Measurements from ENCODE around the gene ANGPTL1. TPM values are rescaled to one million over a fixed set of nuclear protein-coding genes. Genes with fewer than 3 reads are reported as not detected.

ANGPTL1 gene
- total RNA-seq (4.1 and 7.2 TPM in 2 replicates), polyA plus RNA-seq (1.5 and 4.2 TPM in 2 replicates), polyA minus RNA-seq (ENCODE audit: low replicate concordance) (1.9 TPM in 1 of 2 replicates, not detected in the other)
- 0.50 and 2.1 TPM in 2 replicates for polyA plus RNA-seq (2012)

- Histone ChIP-seq H3K36me3 (ENCODE audit: control insufficient read depth, insufficient read depth, low read length) (no peaks in the 10 kb centered on the region), H3K9ac (ENCODE audit: insufficient read depth, low read length) (no peak within 1 kb of the TSS), H3K4me3 (replicated peaks in 1 of 4; ENCODE audit: control extremely low read depth in 1 of 4, insufficient read depth in 1 of 4, low read depth in 3 of 4, low read length in 4 of 4) (peak within 1 kb of the TSS in 2 of 4 experiments; percentile 11 to 24), H3K4me2 (ENCODE audit: extremely low read depth, insufficient read depth, low read length) (peak within 1 kb of the TSS; percentile 30), H3K27me3 (ENCODE audit: control insufficient read depth, insufficient read depth, low read length) (no peaks in the 10 kb centered on the region), H3K79me2 (ENCODE audit: control insufficient read depth, insufficient read depth, low read length) (no peaks in the 10 kb centered on the region), H4K20me1 (ENCODE audit: control insufficient read depth, extremely low read depth, insufficient read depth, low read length) (no peaks in the 10 kb centered on the region), H3K4me1 (ENCODE audit: control insufficient read depth, extremely low read depth, insufficient read depth, low read length) (peaks cover 8% of the 10 kb centered on the region), H2AFZ (ENCODE audit: low read length) (no peak within 1 kb of the TSS), H3K27ac (ENCODE audit: insufficient read depth, low read length) (no peak within 1 kb of the TSS), H3K9me3 (ENCODE audit: control insufficient read depth, insufficient read depth, low read depth, low read length) (no peaks in the 10 kb centered on the region)
- TF ChIP-seq EZH2 (IDR thresholded peaks at IDR 0.05; ENCODE audit: low read length, missing control alignments), result no peak
- TF ChIP-seq CTCF (conservative IDR thresholded peaks at IDR 0.05 in 1 of 2, IDR thresholded peaks at IDR 0.05 in 1 of 2; ENCODE audit: low read depth in 1 of 2, low read length in 2 of 2), result no peak
- DNase-seq (ENCODE audit: low read depth in 2 of 2), result peak; percentile 64 to 68
Measured at GRCh38 chr1:178870944-178871343, at the start of gene ANGPTL1. ANGPTL1 (minus strand) TSS chr1:178871077; CDS start chr1:178865776, 5,301 bp downstream.

- Histone ChIP-seq H3K27me3 (ENCODE audit: control insufficient read depth, insufficient read depth, low read length) (no peaks in the 10 kb centered on the region), H3K4me1 (ENCODE audit: control insufficient read depth, extremely low read depth, insufficient read depth, low read length) (no peaks in the 10 kb centered on the region), H3K27ac (ENCODE audit: insufficient read depth, low read length) (no peak overlapping the region), H4K20me1 (ENCODE audit: control insufficient read depth, extremely low read depth, insufficient read depth, low read length) (no peaks in the 10 kb centered on the region), H3K9ac (ENCODE audit: insufficient read depth, low read length) (no peak overlapping the region), H3K4me2 (ENCODE audit: extremely low read depth, insufficient read depth, low read length) (no peak overlapping the region), H3K4me3 (replicated peaks in 1 of 4; ENCODE audit: control extremely low read depth in 1 of 4, insufficient read depth in 1 of 4, low read depth in 3 of 4, low read length in 4 of 4) (no peak overlapping the region), H2AFZ (ENCODE audit: low read length) (no peak overlapping the region), H3K9me3 (ENCODE audit: control insufficient read depth, insufficient read depth, low read depth, low read length) (no peaks in the 10 kb centered on the region), H3K36me3 (ENCODE audit: control insufficient read depth, insufficient read depth, low read length) (no peaks in the 10 kb centered on the region), H3K79me2 (ENCODE audit: control insufficient read depth, insufficient read depth, low read length) (no peaks in the 10 kb centered on the region)
- no peak for DNase-seq (ENCODE audit: low read depth in 2 of 2)
- TF ChIP-seq CTCF (conservative IDR thresholded peaks at IDR 0.05 in 1 of 2, IDR thresholded peaks at IDR 0.05 in 1 of 2; ENCODE audit: low read depth in 1 of 2, low read length in 2 of 2) (no peak), EZH2 (IDR thresholded peaks at IDR 0.05; ENCODE audit: low read length, missing control alignments) (no peak)
Measured at GRCh38 chr1:178919581-178919980, 48.7 kb upstream of the ANGPTL1 start.

GRCh38 chr1:178918955-178919354 is 48.1 kb upstream of the ANGPTL1 start:
- H3K27ac ChIP-seq (ENCODE audit: insufficient read depth, low read length), result no peak overlapping the region
- no peak for TF ChIP-seq CTCF (conservative IDR thresholded peaks at IDR 0.05 in 1 of 2, IDR thresholded peaks at IDR 0.05 in 1 of 2; ENCODE audit: low read depth in 1 of 2, low read length in 2 of 2)
- TF ChIP-seq EZH2 (IDR thresholded peaks at IDR 0.05; ENCODE audit: low read length, missing control alignments), result no peak
- no peaks in the 10 kb centered on the region for H4K20me1 ChIP-seq (ENCODE audit: control insufficient read depth, extremely low read depth, insufficient read depth, low read length)
- H3K9me3 ChIP-seq (ENCODE audit: control insufficient read depth, insufficient read depth, low read depth, low read length), result no peaks in the 10 kb centered on the region
- H3K36me3 ChIP-seq (ENCODE audit: control insufficient read depth, insufficient read depth, low read length), result no peaks in the 10 kb centered on the region
- no peaks in the 10 kb centered on the region for H3K27me3 ChIP-seq (ENCODE audit: control insufficient read depth, insufficient read depth, low read length)
- H3K4me1 ChIP-seq (ENCODE audit: control insufficient read depth, extremely low read depth, insufficient read depth, low read length), result no peaks in the 10 kb centered on the region
- no peak overlapping the region for H2AFZ ChIP-seq (ENCODE audit: low read length)
- H3K4me3 ChIP-seq (replicated peaks in 1 of 4; ENCODE audit: control extremely low read depth in 1 of 4, insufficient read depth in 1 of 4, low read depth in 3 of 4, low read length in 4 of 4), result no peak overlapping the region
- H3K9ac ChIP-seq (ENCODE audit: insufficient read depth, low read length), result no peak overlapping the region
- H3K79me2 ChIP-seq (ENCODE audit: control insufficient read depth, insufficient read depth, low read length), result no peaks in the 10 kb centered on the region
- no peak overlapping the region for H3K4me2 ChIP-seq (ENCODE audit: extremely low read depth, insufficient read depth, low read length)
- no peak for DNase-seq (ENCODE audit: low read depth in 2 of 2)
